Hepatocyte (in vitro differentiated cells): ENCODE data around the gene ZCCHC7. TPM values are rescaled to one million over a fixed set of nuclear protein-coding genes. Genes with fewer than 3 reads are reported as not detected.

Experiments used
- DNase-seq: peaks from one replicate; pipeline ENCODE4 v3.0.0-alpha.2; 2016; ENCODE audit warnings: low spot score
- H2AFZ ChIP-seq: fragments of 200-600 bp; sonication (generic); 2 replicates; pipeline ENCODE4 v1.6.0; 2016; ENCODE audit warnings: antibody characterized with exemption, mild to moderate bottlenecking
- H3K27ac ChIP-seq: fragments of 200-600 bp; sonication (generic); 2 replicates; pipeline ENCODE4 v1.5.1; 2016; ENCODE audit warnings: mild to moderate bottlenecking
- H3K27me3 ChIP-seq: fragments of 200-600 bp; sonication (generic); 2 replicates; pipeline ENCODE4 v1.6.1; 2016
- H3K36me3 ChIP-seq: fragments of 200-600 bp; sonication (generic); replicated peaks from 2 replicates; pipeline ENCODE4 v1.5.1; 2016; ENCODE audit warnings: low read depth; ENCODE audit not compliant: insufficient read depth
- H3K4me1 ChIP-seq: fragments of 200-600 bp; sonication (generic); 2 replicates; pipeline ENCODE4 v1.5.1; 2016; ENCODE audit warnings: mild to moderate bottlenecking, moderate library complexity; ENCODE audit not compliant: insufficient read depth
- H3K4me2 ChIP-seq: fragments of 200-600 bp; sonication (generic); 2 replicates; pipeline ENCODE4 v1.6.0; 2016
- H3K4me3 ChIP-seq: fragments of 200-600 bp; sonication (generic); 2 replicates; pipeline ENCODE4 v1.5.1; 2016; ENCODE audit warnings: mild to moderate bottlenecking
- H3K79me2 ChIP-seq: fragments of 200-600 bp; sonication (generic); 2 replicates; pipeline ENCODE4 v1.6.0; 2017; ENCODE audit warnings: mild to moderate bottlenecking
- H3K9me2 ChIP-seq: fragments of 200-600 bp; sonication (generic); replicated peaks from 2 replicates; pipeline ENCODE4 v1.6.0; 2017; ENCODE audit warnings: mild to moderate bottlenecking; ENCODE audit not compliant: insufficient read depth
- H3K9me3 ChIP-seq: fragments of 200-600 bp; sonication (generic); 2 replicates; pipeline ENCODE4 v1.5.1; 2016; ENCODE audit warnings: low read depth, mild to moderate bottlenecking
- H4K20me1 ChIP-seq: fragments of 200-600 bp; sonication (generic); 2 replicates; pipeline ENCODE4 v1.6.0; 2016; ENCODE audit warnings: mild to moderate bottlenecking; ENCODE audit not compliant: insufficient read depth, poor library complexity, severe bottlenecking
- CTCF ChIP-seq: fragments of 200-600 bp; sonication (generic); IDR thresholded peaks from 2 replicates; pipeline ENCODE4 v1.5.1; 2016; ENCODE audit warnings: antibody characterized with exemption, mild to moderate bottlenecking; ENCODE audit not compliant: poor library complexity
- EZH2 ChIP-seq: fragments of 200-600 bp; sonication (generic); IDR thresholded peaks from 2 replicates; pipeline ENCODE4 v1.6.1; 2016; ENCODE audit warnings: antibody characterized with exemption, mild to moderate bottlenecking, borderline replicate concordance
- EZH2phosphoT487 ChIP-seq: fragments of 200-600 bp; sonication (generic); IDR thresholded peaks from one replicate; pipeline ENCODE4 v1.6.1; 2018; ENCODE audit warnings: antibody characterized with exemption, mild to moderate bottlenecking, low read depth, moderate library complexity; ENCODE audit not compliant: unreplicated experiment, severe bottlenecking
- WGBS: methylation state at CpG from one replicate; pipeline ENCODE4 v1.1.6; 2016; ENCODE audit warnings: low lambda C conversion rate; ENCODE audit errors: missing lambda C conversion rate; 5-methylcytosine and 5-hydroxymethylcytosine counted together
- polyA plus RNA-seq: library from polyadenylated mRNA; unstranded; fragments of >200 nt; fragmentation: Nextera tagmentation; extraction: Ambion mirVana; gene quantifications from 2 replicates; pipeline ENCODE4 v1.2.1, GENCODE V29; 2016
- total RNA-seq: library from RNA; depleted of rRNA; stranded (reverse); fragments of >200 nt; gene quantifications from 2 replicates; pipeline ENCODE4 v1.2.3, GENCODE V29; 2014

Gene ZCCHC7
- total and polyA plus RNA-seq, 2 experiments from 2014 or later, result 12.3 to 14.6 TPM

GRCh38 chr9:37212435-37212834 lies 92.1 kb downstream of the ZCCHC7 start:
- Histone ChIP-seq H3K4me1 (no peaks in the 10 kb centered on the region), H3K79me2 (peaks cover 5% of the 10 kb centered on the region), H3K4me2 (no peak overlapping the region), H3K4me3 (no peak overlapping the region), H3K36me3 (no peaks in the 10 kb centered on the region), H3K27me3 (no peaks in the 10 kb centered on the region), H3K9me3 (no peaks in the 10 kb centered on the region), H2AFZ (no peak overlapping the region), H3K27ac (no peak overlapping the region), H4K20me1 (no peaks in the 10 kb centered on the region), H3K9me2 (no peaks in the 10 kb centered on the region)
- TF ChIP-seq EZH2phosphoT487, result no peak
- TF ChIP-seq CTCF, result no peak
- TF ChIP-seq EZH2, result no peak
- no peak for DNase-seq
- 98% methylated on average over 2 of the region's 2 CpGs for WGBS

GRCh38 chr9:37215381-37215780 lies 95.0 kb downstream of the ZCCHC7 start:
- no peak overlapping the region for H3K4me2 ChIP-seq
- TF ChIP-seq CTCF, result no peak
- no peak for TF ChIP-seq EZH2
- no peak for TF ChIP-seq EZH2phosphoT487
- H4K20me1 ChIP-seq, result no peaks in the 10 kb centered on the region
- no peaks in the 10 kb centered on the region for H3K9me3 ChIP-seq
- DNase-seq, result no peak
- no peaks in the 10 kb centered on the region for H3K36me3 ChIP-seq
- 65% methylated on average over 4 of the region's 4 CpGs for WGBS
- no peaks in the 10 kb centered on the region for H3K9me2 ChIP-seq
- peaks cover 5% of the 10 kb centered on the region for H3K79me2 ChIP-seq
- H3K27me3 ChIP-seq, result no peaks in the 10 kb centered on the region
- no peak overlapping the region for H3K27ac ChIP-seq
- no peak overlapping the region for H2AFZ ChIP-seq
- no peaks in the 10 kb centered on the region for H3K4me1 ChIP-seq
- no peak overlapping the region for H3K4me3 ChIP-seq

- no peak overlapping the region for H3K4me3 ChIP-seq
- TF ChIP-seq CTCF (no peak), EZH2phosphoT487 (no peak), EZH2 (no peak)
- 66% methylated on average over 1 of the region's 1 CpG for WGBS
- no peaks in the 10 kb centered on the region for H3K27me3 ChIP-seq
- H3K4me1 ChIP-seq, result no peaks in the 10 kb centered on the region
- no peak for DNase-seq
- no peaks in the 10 kb centered on the region for H3K9me2 ChIP-seq
- no peak overlapping the region for H3K4me2 ChIP-seq
- H3K36me3 ChIP-seq, result no peaks in the 10 kb centered on the region
- H3K9me3 ChIP-seq, result no peaks in the 10 kb centered on the region
- no peaks in the 10 kb centered on the region for H4K20me1 ChIP-seq
- H2AFZ ChIP-seq, result no peak overlapping the region
- no peak overlapping the region for H3K27ac ChIP-seq
- peaks cover 5% of the 10 kb centered on the region for H3K79me2 ChIP-seq
Measured at GRCh38 chr9:37215830-37216229, 95.5 kb downstream of the ZCCHC7 start.

GRCh38 chr9:37217161-37217560 lies 96.8 kb downstream of the ZCCHC7 start:
- Histone ChIP-seq H3K4me2 (no peak overlapping the region), H3K27ac (no peak overlapping the region), H3K9me3 (no peaks in the 10 kb centered on the region), H3K27me3 (no peaks in the 10 kb centered on the region), H3K36me3 (no peaks in the 10 kb centered on the region), H4K20me1 (no peaks in the 10 kb centered on the region), H3K4me3 (no peak overlapping the region), H3K9me2 (no peaks in the 10 kb centered on the region), H3K79me2 (peaks cover 5% of the 10 kb centered on the region), H3K4me1 (no peaks in the 10 kb centered on the region), H2AFZ (no peak overlapping the region)
- 94% methylated on average over 2 of the region's 2 CpGs for WGBS
- no peak for TF ChIP-seq EZH2phosphoT487
- TF ChIP-seq CTCF, result no peak
- TF ChIP-seq EZH2, result no peak
- no peak for DNase-seq
